RWPE1 (cell line): ENCODE data around the gene ADAP1.
"Not testable (repeated sequence)": the region's sequence is repeated elsewhere in the genome, so short reads cannot be mapped to it uniquely, and the experiment has no call there.

Experiments
- CTCF ChIA-PET: fragments of 350-600 bp; sonication (Branson Sonifier 250); formaldehyde crosslinking; extraction: SDS; loops from one replicate; lab custom pipeline; 2021; lab: Yijun Ruan, JAX
- POLR2A ChIA-PET: fragments of 400-600 bp; formaldehyde crosslinking; extraction: SDS; loops from one replicate; lab custom pipeline; 2020; ENCODE audit warnings: antibody characterized with exemption; ENCODE audit not compliant: low non-redundant PET; lab: Yijun Ruan, JAX
- DNase-seq: peaks from one replicate; pipeline ENCODE4 v3.0.0; 2012; ENCODE audit warnings: low spot score
- H3K27ac ChIP-seq: fragments of 450-650 bp; 2 replicates; pipeline ENCODE4 v1.5.1; 2017
- CTCF ChIP-seq: fragments of 450-650 bp; conservative IDR thresholded peaks from 2 replicates; pipeline ENCODE4 v1.5.1; 2017; ENCODE audit warnings: low read depth, mild to moderate bottlenecking

The ADAP1 gene

GRCh38 chr7:926061-927030 lies 28.1 kb downstream of the ADAP1 start:
- ChIA-PET CTCF (no interaction called here), POLR2A (no interaction called here)
- no peak overlapping the region for H3K27ac ChIP-seq
- no peak for DNase-seq
- no peak for TF ChIP-seq CTCF

- ChIA-PET POLR2A (no interaction called here), CTCF (no interaction called here)
- no peak for DNase-seq
- no peak overlapping the region for H3K27ac ChIP-seq
- TF ChIP-seq CTCF: no peak
Measured at GRCh38 chr7:925601-926000, 28.9 kb downstream of the ADAP1 start.

- no peak overlapping the region for H3K27ac ChIP-seq
- no peak for DNase-seq
Measured at GRCh38 chr7:924541-925231, 29.8 kb downstream of the ADAP1 start.

GRCh38 chr7:924042-924441 lies 30.4 kb downstream of the ADAP1 start:
- CTCF ChIA-PET, POLR2A ChIA-PET, H3K27ac ChIP-seq, DNase-seq: not testable (repeated sequence)

More at GRCh38 chr7:924541-925231, 29.8 kb downstream of the ADAP1 start:
- CTCF ChIA-PET: interaction anchor here (0.6 kb wide), 1 partner anchor 139 kb away, joined by 4 read pairs; no protein-coding TSS in a partner anchor
- POLR2A ChIA-PET: interaction anchor here (0.7 kb wide), 1 partner anchor 10 kb away, joined by 3 read pairs; no protein-coding TSS in a partner anchor
- no peak for TF ChIP-seq CTCF

GRCh38 chr7:923108-924041 lies 31.1 kb downstream of the ADAP1 start:
- TF ChIP-seq CTCF: no peak
- POLR2A ChIA-PET: no interaction called here
- DNase-seq: no peak

GRCh38 chr7:922334-923107 lies 32.0 kb downstream of the ADAP1 start:
- ChIA-PET CTCF (no interaction called here), POLR2A (no interaction called here)
- no peak overlapping the region for H3K27ac ChIP-seq
- no peak for DNase-seq
- no peak for TF ChIP-seq CTCF

More at GRCh38 chr7:923108-924041, 31.1 kb downstream of the ADAP1 start:
- CTCF ChIA-PET: no interaction called here
- H3K27ac ChIP-seq: no peak overlapping the region
